Right lobe of liver (tissue), 4 donors: ENCODE results near the gene ALDH1A1.

Source experiments
- POLR2A ChIP-seq: fragments of 450-650 bp; IDR thresholded peaks from one replicate; pipeline ENCODE4 v1.6.1; 2017; ENCODE audit warnings: antibody characterized with exemption, mild to moderate bottlenecking
- TF ChIP-seq, protein P1 (sequence below), 4 donors: fragments of 200-600 bp in 3 of 4; fragments of 450-650 bp in 1 of 4; IDR thresholded peaks; one replicate each; pipeline versions ENCODE4 v1.5.1 to v1.8.0; 2016 to 2022; ENCODE audit warnings: antibody characterized with exemption in 4 of 4, mild to moderate bottlenecking in 2 of 4
- donor health status: DM: no; HTN: no; CAD: no.
- donor health status: DM: no; HTN: no; CAD: no.
- donor health status: DM: no; HTN: yes; CAD: no.

DNA sequence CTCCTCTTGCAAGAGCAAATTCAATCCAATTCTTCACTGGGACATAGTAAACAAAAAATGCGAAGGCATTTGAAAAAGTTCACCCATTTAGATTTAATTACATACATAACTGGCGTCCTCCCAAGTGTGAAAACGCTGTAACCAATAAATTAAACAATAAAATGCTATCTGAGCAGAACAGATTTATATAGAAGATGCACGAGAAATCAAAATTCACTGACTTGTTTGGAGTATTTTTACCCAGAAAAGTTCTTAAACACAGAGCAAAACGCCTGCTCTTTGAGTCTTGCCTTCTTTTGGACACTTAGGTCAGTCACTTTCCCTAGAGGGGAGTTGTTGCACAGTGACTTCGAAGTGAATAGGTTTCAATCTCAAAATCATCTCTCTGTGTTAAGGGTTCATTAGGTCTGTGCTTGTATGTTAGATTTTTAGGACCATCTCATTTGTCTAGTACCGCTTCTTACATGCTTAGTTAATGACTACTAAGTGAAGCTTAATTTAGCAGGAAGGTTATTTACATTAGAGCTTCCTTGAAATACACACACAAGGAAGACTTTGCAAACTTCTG lies 1.9 kb downstream of the ALDH1A1 start:
- TF ChIP-seq, protein P1, sequence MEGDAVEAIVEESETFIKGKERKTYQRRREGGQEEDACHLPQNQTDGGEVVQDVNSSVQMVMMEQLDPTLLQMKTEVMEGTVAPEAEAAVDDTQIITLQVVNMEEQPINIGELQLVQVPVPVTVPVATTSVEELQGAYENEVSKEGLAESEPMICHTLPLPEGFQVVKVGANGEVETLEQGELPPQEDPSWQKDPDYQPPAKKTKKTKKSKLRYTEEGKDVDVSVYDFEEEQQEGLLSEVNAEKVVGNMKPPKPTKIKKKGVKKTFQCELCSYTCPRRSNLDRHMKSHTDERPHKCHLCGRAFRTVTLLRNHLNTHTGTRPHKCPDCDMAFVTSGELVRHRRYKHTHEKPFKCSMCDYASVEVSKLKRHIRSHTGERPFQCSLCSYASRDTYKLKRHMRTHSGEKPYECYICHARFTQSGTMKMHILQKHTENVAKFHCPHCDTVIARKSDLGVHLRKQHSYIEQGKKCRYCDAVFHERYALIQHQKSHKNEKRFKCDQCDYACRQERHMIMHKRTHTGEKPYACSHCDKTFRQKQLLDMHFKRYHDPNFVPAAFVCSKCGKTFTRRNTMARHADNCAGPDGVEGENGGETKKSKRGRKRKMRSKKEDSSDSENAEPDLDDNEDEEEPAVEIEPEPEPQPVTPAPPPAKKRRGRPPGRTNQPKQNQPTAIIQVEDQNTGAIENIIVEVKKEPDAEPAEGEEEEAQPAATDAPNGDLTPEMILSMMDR (IDR thresholded peaks at IDR 0.05) = no peak
- TF ChIP-seq POLR2A = no peak
